Tibial nerve (tissue), 4 donors: ENCODE measurements around the gene RAB3D. TPM values are rescaled to one million over a fixed set of nuclear protein-coding genes. Genes with fewer than 3 reads are reported as not detected.

ENCODE experiments used
- DNase-seq, 2 donors: peaks; one replicate each; pipeline ENCODE4 v3.0.0-alpha.2; 2019; ENCODE audit warnings: low spot score in 2 of 2
- H3K27ac ChIP-seq, 4 donors: fragments of 200-600 bp; sonication (generic) in 3 of 4; one replicate each; pipeline ENCODE4 v1.5.1; 2017 to 2019; ENCODE audit warnings: mild to moderate bottlenecking in 1 of 4
- H3K27me3 ChIP-seq, 2 donors: fragments of 200-600 bp; sonication (generic) in 1 of 2; one replicate each; pipeline versions ENCODE4 v1.5.1 to v1.6.0; 2017 to 2019
- H3K36me3 ChIP-seq, 3 donors: fragments of 200-600 bp; sonication (generic); one replicate each; pipeline ENCODE4 v1.5.1; 2018 to 2019
- H3K4me1 ChIP-seq, 4 donors: fragments of 200-600 bp; sonication (generic) in 3 of 4; one replicate each; pipeline ENCODE4 v1.5.1; 2017 to 2019
- H3K4me3 ChIP-seq, 4 donors: fragments of 200-600 bp; sonication (generic) in 3 of 4; one replicate each; pipeline ENCODE4 v1.5.1; 2017 to 2019; ENCODE audit warnings: mild to moderate bottlenecking in 1 of 4, moderate library complexity in 1 of 4
- H3K9me3 ChIP-seq, 4 donors: fragments of 200-600 bp; sonication (generic) in 3 of 4; one replicate each; pipeline ENCODE4 v1.5.1; 2017 to 2019
- CTCF ChIP-seq, 5 experiments: fragments of 200-600 bp in 3 of 5; fragments of 450-650 bp in 2 of 5; sonication (generic) in 3 of 5; IDR thresholded peaks; one replicate each; pipeline ENCODE4 v1.5.1; 2016 to 2019; ENCODE audit warnings: antibody characterized with exemption in 5 of 5, mild to moderate bottlenecking in 3 of 5, moderate library complexity in 2 of 5
- EP300 ChIP-seq, 2 donors: sonication (generic); formaldehyde crosslinking; IDR thresholded peaks; one replicate each; pipeline ENCODE4 v1.6.1; 2017; ENCODE audit warnings: antibody characterized with exemption in 2 of 2, mild to moderate bottlenecking in 1 of 2
- POLR2A ChIP-seq, 2 donors: fragments of 450-650 bp; IDR thresholded peaks; one replicate each; pipeline ENCODE4 v1.6.1; 2017; ENCODE audit warnings: antibody characterized with exemption in 2 of 2, mild to moderate bottlenecking in 2 of 2, moderate library complexity in 2 of 2
- WGBS, 2 donors: methylation state at CpG; one replicate each; pipeline ENCODE4 v1.1.5; 2018; 5-methylcytosine and 5-hydroxymethylcytosine counted together
- total RNA-seq, 4 donors: library from RNA; depleted of rRNA; stranded (reverse); fragments of >200 nt; gene quantifications; one replicate each; pipeline ENCODE4 v1.1.0, GENCODE V29; 2016

The RAB3D gene
- total RNA-seq, 4 donors from 2014 or later = 12.9 to 20.8 (median 17.9) TPM

- no peak overlapping the region for H3K4me3 ChIP-seq
- 82 to 87% methylated on average over 4 of the region's 4 CpGs for WGBS, 2 donors
- no peaks in the 10 kb centered on the region for H3K27me3 ChIP-seq
- no peaks in the 10 kb centered on the region for H3K36me3 ChIP-seq
- DNase-seq = no peak
- peaks cover 0 to 29% (median 2%) of the 10 kb centered on the region in 4 donors for H3K4me1 ChIP-seq
- TF ChIP-seq EP300 (IDR thresholded peaks at IDR 0.05) = no peak
- TF ChIP-seq CTCF (IDR thresholded peaks at IDR 0.05) = no peak
- no peak for TF ChIP-seq POLR2A (IDR thresholded peaks at IDR 0.05)
- H3K9me3 ChIP-seq = no peaks in the 10 kb centered on the region
- H3K27ac ChIP-seq = peak overlapping the region in 2 of 4 donors; percentile 34 to 37
These were observed 44.3 kb downstream of the RAB3D start for GRCh38 chr19:11295180-11295579.

- Histone ChIP-seq H3K27ac (peak overlapping the region in 3 of 4 donors; percentile 1 to 79 (median 74)), H3K9me3 (no peaks in the 10 kb centered on the region), H3K4me1 (peaks cover 0 to 29% (median 2%) of the 10 kb centered on the region in 4 donors), H3K4me3 (peak overlapping the region in 2 of 4 donors; percentile 12 to 26), H3K36me3 (no peaks in the 10 kb centered on the region), H3K27me3 (no peaks in the 10 kb centered on the region)
- DNase-seq = peak; percentile 97
- TF ChIP-seq POLR2A (IDR thresholded peaks at IDR 0.05) (no peak), EP300 (IDR thresholded peaks at IDR 0.05) (peak; percentile 89 to 92), CTCF (IDR thresholded peaks at IDR 0.05) (peak; percentile 98 to 100 (median 99))
- 2 to 4% methylated on average over 41 of the region's 41 CpGs for WGBS, 2 donors
These were observed 45.7 kb downstream of the RAB3D start for GRCh38 chr19:11293433-11294389.

- WGBS, 2 donors = 50 to 63% methylated on average over 1 of the region's 1 CpG
- TF ChIP-seq EP300 (IDR thresholded peaks at IDR 0.05) (no peak), CTCF (IDR thresholded peaks at IDR 0.05) (no peak), POLR2A (IDR thresholded peaks at IDR 0.05) (no peak)
These were observed 47.5 kb downstream of the RAB3D start for GRCh38 chr19:11291991-11292390.

DNA sequence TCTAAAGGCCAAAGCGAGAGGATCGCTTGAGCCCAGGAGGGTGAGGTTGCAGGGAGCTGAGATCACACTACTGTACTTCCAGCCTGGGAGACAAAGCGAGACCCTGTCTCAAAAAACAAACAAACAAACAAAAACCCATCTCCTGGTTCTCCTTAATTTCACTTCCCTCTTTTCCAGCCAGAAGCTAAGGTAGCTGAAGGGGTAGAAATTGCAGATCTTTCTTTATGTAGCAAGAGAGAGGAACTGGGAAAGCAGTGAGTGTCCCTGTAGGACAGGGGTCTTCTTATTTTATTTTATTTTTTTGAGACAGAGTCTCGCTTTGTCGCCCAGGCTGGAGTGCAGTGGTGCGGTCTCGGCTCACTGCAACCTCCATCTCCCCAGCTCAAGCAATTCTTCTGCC is 48.0 kb downstream of the RAB3D start:
- Histone ChIP-seq H3K9me3 (no peaks in the 10 kb centered on the region), H3K4me1 (peaks cover 0 to 28% (median 3%) of the 10 kb centered on the region in 4 donors), H3K4me3 (no peak overlapping the region), H3K36me3 (no peaks in the 10 kb centered on the region), H3K27ac (no peak overlapping the region), H3K27me3 (no peaks in the 10 kb centered on the region)
- DNase-seq = no peak
- no peak for TF ChIP-seq EP300 (IDR thresholded peaks at IDR 0.05)
- no peak for TF ChIP-seq POLR2A (IDR thresholded peaks at IDR 0.05)
- TF ChIP-seq CTCF (IDR thresholded peaks at IDR 0.05) = no peak
- 87 to 88% methylated on average over 7 of the region's 7 CpGs for WGBS, 2 donors

More at GRCh38 chr19:11291991-11292390, 47.5 kb downstream of the RAB3D start:
- H3K4me3 ChIP-seq = no peak overlapping the region
- peaks cover 0 to 28% (median 2%) of the 10 kb centered on the region in 4 donors for H3K4me1 ChIP-seq
- H3K9me3 ChIP-seq = no peaks in the 10 kb centered on the region
- no peaks in the 10 kb centered on the region for H3K27me3 ChIP-seq
- no peak overlapping the region for H3K27ac ChIP-seq
- DNase-seq = no peak
- no peaks in the 10 kb centered on the region for H3K36me3 ChIP-seq

DNA sequence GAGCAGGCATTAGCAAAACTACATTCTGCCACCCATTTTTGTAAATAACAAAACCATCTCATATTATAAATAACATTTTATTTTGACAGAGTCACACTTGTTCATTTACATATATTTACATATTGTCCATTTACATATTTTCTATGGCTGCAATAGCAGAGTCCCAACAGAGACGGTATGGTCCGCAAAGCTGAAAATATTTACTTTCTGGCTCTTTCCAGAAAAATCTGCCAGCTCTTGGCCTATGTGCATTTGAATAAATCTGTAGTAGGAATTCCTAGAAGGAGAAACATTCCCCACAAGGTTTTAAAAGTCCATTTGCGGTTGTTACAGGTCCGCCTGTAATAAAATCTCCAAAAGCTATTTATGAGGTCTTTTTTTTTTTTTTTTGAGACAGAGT is 49.2 kb downstream of the RAB3D start:
- Histone ChIP-seq H3K4me1 (peaks cover 0 to 25% (median 5%) of the 10 kb centered on the region in 4 donors), H3K4me3 (no peak overlapping the region), H3K27ac (no peak overlapping the region), H3K9me3 (no peaks in the 10 kb centered on the region), H3K36me3 (no peaks in the 10 kb centered on the region), H3K27me3 (no peaks in the 10 kb centered on the region)
- no peak for TF ChIP-seq CTCF (IDR thresholded peaks at IDR 0.05)
- TF ChIP-seq POLR2A (IDR thresholded peaks at IDR 0.05) = no peak
- TF ChIP-seq EP300 (IDR thresholded peaks at IDR 0.05) = no peak
- 49 to 64% methylated on average over 4 of the region's 4 CpGs for WGBS, 2 donors
- DNase-seq = no peak
